ENCODE data around the gene CDHR3. TPM values are rescaled to one million over a fixed set of nuclear protein-coding genes. Genes with fewer than 3 reads are reported as not detected.
A peak's percentile ranks its signal among the peaks of the same experiment; 100 is the strongest.

The CDHR3 gene
- polyA plus RNA-seq, 3 donors, result 0.16 TPM; not detected in 2

- Histone ChIP-seq H3K4me2 (replicated peaks; ENCODE audit: extremely low read depth, low read length, poor library complexity, severe bottlenecking) (no peak overlapping the region), H2AFZ (ENCODE audit: insufficient read depth, low read depth, low read length, poor library complexity, severe bottlenecking) (no peak overlapping the region)
- no peak for DNase-seq
Measured at GRCh38 chr7:106057962-106058927, 95.2 kb downstream of the CDHR3 start.

GRCh38 chr7:106058928-106059324, 95.9 kb downstream of the CDHR3 start:
- TF ChIP-seq, protein P1, sequence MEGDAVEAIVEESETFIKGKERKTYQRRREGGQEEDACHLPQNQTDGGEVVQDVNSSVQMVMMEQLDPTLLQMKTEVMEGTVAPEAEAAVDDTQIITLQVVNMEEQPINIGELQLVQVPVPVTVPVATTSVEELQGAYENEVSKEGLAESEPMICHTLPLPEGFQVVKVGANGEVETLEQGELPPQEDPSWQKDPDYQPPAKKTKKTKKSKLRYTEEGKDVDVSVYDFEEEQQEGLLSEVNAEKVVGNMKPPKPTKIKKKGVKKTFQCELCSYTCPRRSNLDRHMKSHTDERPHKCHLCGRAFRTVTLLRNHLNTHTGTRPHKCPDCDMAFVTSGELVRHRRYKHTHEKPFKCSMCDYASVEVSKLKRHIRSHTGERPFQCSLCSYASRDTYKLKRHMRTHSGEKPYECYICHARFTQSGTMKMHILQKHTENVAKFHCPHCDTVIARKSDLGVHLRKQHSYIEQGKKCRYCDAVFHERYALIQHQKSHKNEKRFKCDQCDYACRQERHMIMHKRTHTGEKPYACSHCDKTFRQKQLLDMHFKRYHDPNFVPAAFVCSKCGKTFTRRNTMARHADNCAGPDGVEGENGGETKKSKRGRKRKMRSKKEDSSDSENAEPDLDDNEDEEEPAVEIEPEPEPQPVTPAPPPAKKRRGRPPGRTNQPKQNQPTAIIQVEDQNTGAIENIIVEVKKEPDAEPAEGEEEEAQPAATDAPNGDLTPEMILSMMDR (IDR thresholded peaks at IDR 0.05), result no peak
- Mint-ChIP-seq H3K9me3 (no peaks in the 10 kb centered on the region), H3K27ac (peak overlapping the region in 2 of 7 donors; percentile 32 to 41), H3K4me3 (no peak overlapping the region), H3K4me1 (peaks cover 48% of the 10 kb centered on the region), H3K27me3 (ENCODE audit: low read depth in 3 of 3) (peaks cover 15 to 30% (median 27%) of the 10 kb centered on the region in 3 donors), H3K36me3 (no peaks in the 10 kb centered on the region)
- 100% methylated on average over 3 of the region's 3 CpGs for WGBS (ENCODE audit: insufficient coverage)
- Histone ChIP-seq H3K27ac (ENCODE audit: low read depth in 1 of 2, low read length in 2 of 2) (no peak overlapping the region), H3K36me3 (replicated peaks in 1 of 2; ENCODE audit: control insufficient read depth in 1 of 2, insufficient read depth in 2 of 2, low read length in 2 of 2) (no peaks in the 10 kb centered on the region), H3K27me3 (ENCODE audit: control insufficient read depth in 2 of 2, insufficient read depth in 2 of 2, low read length in 2 of 2) (peaks cover 0 to 19% of the 10 kb centered on the region in 2 donors), H3K4me2 (replicated peaks; ENCODE audit: extremely low read depth, low read length, poor library complexity, severe bottlenecking) (no peak overlapping the region), H3K9ac (ENCODE audit: insufficient read depth, low read length, poor library complexity, severe bottlenecking) (peak overlapping the region; percentile 25), H2AFZ (ENCODE audit: insufficient read depth, low read depth, low read length, poor library complexity, severe bottlenecking) (no peak overlapping the region), H3K79me2 (ENCODE audit: insufficient read depth, low read length) (no peaks in the 10 kb centered on the region), H4K20me1 (ENCODE audit: insufficient read depth, low read length) (no peaks in the 10 kb centered on the region), H3K4me1 (ENCODE audit: control insufficient read depth in 1 of 2, insufficient read depth in 2 of 2, low read length in 2 of 2) (peaks cover 20 to 31% of the 10 kb centered on the region in 2 donors), H3K9me3 (replicated peaks in 1 of 2; ENCODE audit: control insufficient read depth in 1 of 2, insufficient read depth in 1 of 2, low read length in 2 of 2) (no peaks in the 10 kb centered on the region), H3K4me3 (replicated peaks in 1 of 3; ENCODE audit: low read depth in 2 of 3, low read length in 3 of 3) (no peak overlapping the region)
- no peak for DNase-seq
- intact Hi-C loops (cut with micrococcal nuclease), result no loop called here

More at GRCh38 chr7:106057962-106058927, 95.2 kb downstream of the CDHR3 start:
- Histone ChIP-seq H3K27me3 (ENCODE audit: control insufficient read depth in 2 of 2, insufficient read depth in 2 of 2, low read length in 2 of 2) (peaks cover 0 to 22% of the 10 kb centered on the region in 2 donors), H3K9ac (ENCODE audit: insufficient read depth, low read length, poor library complexity, severe bottlenecking) (peak overlapping the region; percentile 25), H3K4me3 (replicated peaks in 1 of 3; ENCODE audit: low read depth in 2 of 3, low read length in 3 of 3) (no peak overlapping the region), H3K4me1 (ENCODE audit: control insufficient read depth in 1 of 2, insufficient read depth in 2 of 2, low read length in 2 of 2) (peaks cover 18 to 30% of the 10 kb centered on the region in 2 donors), H3K36me3 (replicated peaks in 1 of 2; ENCODE audit: control insufficient read depth in 1 of 2, insufficient read depth in 2 of 2, low read length in 2 of 2) (no peaks in the 10 kb centered on the region), H3K79me2 (ENCODE audit: insufficient read depth, low read length) (no peaks in the 10 kb centered on the region), H4K20me1 (ENCODE audit: insufficient read depth, low read length) (no peaks in the 10 kb centered on the region), H3K9me3 (replicated peaks in 1 of 2; ENCODE audit: control insufficient read depth in 1 of 2, insufficient read depth in 1 of 2, low read length in 2 of 2) (no peaks in the 10 kb centered on the region), H3K27ac (ENCODE audit: low read depth in 1 of 2, low read length in 2 of 2) (no peak overlapping the region)
- H3K27me3 Mint-ChIP-seq (ENCODE audit: low read depth in 3 of 3), result peaks cover 19 to 37% (median 34%) of the 10 kb centered on the region in 3 donors
- no peaks in the 10 kb centered on the region for H3K9me3 Mint-ChIP-seq
- WGBS (ENCODE audit: insufficient coverage), result 50% methylated on average over 11 of the region's 19 CpGs
- TF ChIP-seq, protein P1 (IDR thresholded peaks at IDR 0.05), result no peak
- peak overlapping the region in 1 of 2 donors; percentile 11 for H3K4me3 Mint-ChIP-seq
- intact Hi-C loops (cut with micrococcal nuclease), result loop anchor here (2.0 kb wide), 1 partner anchor 95 kb away; no protein-coding TSS in a partner anchor
- peak overlapping the region in 2 of 7 donors; percentile 32 to 41 for H3K27ac Mint-ChIP-seq
- no peaks in the 10 kb centered on the region for H3K36me3 Mint-ChIP-seq
- peaks cover 45% of the 10 kb centered on the region for H3K4me1 Mint-ChIP-seq

Measured in CD14-positive monocyte (primary cell).